GM04504 (cell line): Measurements from ENCODE around the gene NISCH.

Experiments used
- DNase-seq: peaks from one replicate; pipeline ENCODE4 v3.0.0-alpha.2; 2012; ENCODE audit warnings: low read depth

The NISCH gene

DNA sequence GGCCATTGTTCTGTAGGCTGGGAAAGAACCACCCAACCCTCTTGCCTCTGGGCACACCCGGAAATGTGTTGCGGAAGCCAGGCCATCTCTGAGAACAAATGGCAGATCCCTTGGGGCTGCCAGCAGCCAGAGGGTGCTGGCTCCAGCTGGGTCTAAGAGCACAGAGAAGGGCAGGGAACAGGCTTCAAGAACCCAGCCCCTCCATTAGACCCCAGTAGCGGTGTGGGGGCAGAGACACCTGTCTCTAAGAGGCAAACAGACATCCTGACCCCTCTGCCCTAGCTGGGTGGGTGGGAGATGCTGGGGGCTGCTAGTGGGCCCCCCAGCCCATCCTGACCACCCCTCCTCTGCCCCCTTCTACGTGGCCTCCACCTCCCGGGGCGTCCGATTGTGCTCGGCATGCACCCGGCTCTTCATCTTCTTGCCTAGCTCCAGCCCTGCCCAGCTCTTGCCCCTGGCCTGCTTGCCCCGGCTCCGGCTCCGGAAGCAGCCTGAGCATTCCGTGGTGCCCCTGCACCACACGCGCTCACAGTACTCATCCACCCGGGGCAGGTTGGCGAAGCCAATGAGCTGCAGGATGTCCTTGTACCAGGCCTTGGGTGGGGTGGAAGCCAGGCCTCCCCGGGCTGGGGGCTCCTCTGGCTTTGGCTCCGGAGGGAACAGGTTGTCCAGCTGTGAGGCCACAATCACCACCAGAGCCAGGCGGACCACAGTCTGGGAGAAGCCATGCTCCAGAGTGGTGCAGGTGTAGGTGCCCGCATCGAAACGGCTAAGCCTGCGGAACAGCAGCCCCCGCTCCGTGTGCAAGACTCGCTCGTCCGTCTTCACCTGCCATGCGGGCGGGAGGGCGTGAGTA is 19.9 kb upstream of the NISCH start:
- no peak for DNase-seq

DNA sequence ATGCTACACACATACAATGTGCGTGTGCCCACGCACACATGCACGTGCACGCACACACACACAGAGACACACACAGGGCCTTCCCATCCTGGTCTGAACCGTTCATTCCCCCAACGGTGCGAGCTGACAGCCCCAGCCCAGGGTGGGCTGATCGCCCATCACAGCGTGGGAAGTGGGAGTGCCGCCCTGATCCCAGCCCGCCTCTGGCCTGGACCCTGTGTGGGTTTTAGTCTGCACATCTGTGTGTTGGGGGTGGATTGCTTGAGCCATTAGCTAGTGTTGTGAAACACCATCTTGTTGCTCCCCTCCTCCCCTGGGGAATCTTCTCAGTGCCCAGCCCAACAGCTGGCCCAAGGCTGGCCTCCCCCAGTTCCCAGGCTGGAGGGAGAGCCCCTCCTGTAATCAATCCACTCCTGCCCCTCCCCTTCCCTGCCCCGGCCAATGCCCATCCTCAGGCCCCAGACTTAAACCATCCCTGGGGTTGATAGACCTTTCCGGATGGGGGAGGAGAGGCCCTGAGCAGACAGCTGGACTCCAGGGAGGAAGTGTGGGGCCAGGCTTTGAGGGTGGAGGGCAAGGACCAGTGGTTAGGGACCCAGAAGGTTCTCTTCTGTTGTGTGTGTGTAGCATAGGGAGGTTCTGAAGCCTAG is 18.8 kb upstream of the NISCH start:
- peak; percentile 28 for DNase-seq

DNA sequence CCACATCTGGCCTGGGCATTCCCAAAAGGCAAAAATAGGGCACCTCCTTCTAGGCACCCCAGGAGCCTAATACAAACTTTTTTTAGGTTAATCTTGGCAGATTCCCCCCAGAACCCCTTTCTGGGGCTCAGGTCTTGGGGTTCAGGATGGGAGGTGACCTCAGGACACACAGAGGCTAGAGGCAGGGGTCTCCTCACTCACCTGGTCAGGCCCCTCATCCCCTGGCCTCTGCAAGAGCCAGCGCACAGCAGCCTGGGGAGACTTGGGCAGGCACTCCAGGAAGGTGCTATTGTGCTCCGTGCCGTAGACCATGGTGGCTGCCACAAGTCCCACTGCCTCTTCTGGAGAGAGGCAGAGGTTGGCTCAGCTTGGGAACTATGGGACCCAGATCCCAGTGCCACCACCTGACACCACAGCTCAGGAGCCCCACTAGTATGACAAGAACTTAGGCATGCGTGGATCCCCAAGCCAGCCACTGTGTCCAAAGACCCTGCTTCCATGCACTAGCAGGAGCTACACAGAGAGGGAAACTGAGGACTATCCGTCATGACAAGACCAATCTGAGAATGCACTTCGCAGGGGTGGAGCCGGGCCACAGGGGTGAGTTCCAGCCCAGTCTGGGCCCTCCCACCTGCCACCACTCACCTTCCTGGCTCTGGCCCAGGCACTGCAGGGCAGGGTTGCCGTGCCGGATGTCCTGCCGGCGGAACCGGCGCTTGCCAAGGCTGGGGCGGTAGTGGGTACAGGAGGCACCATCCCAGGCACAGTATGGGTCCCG is 17.9 kb upstream of the NISCH start:
- no peak for DNase-seq

DNA sequence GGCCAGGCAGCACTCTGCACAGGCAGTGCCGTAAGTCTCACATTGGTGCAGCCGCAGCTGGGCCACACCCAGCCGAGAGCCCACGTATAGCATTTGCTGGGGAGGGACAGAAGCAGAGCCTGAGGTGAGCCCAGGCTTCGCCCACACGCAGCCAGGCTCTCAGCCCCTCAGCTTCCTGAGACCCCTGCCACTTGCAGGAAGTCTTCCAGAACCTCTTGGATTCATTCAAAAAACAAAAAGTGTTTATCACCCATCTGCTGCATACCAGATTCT is 17.4 kb upstream of the NISCH start:
- no peak for DNase-seq

DNA sequence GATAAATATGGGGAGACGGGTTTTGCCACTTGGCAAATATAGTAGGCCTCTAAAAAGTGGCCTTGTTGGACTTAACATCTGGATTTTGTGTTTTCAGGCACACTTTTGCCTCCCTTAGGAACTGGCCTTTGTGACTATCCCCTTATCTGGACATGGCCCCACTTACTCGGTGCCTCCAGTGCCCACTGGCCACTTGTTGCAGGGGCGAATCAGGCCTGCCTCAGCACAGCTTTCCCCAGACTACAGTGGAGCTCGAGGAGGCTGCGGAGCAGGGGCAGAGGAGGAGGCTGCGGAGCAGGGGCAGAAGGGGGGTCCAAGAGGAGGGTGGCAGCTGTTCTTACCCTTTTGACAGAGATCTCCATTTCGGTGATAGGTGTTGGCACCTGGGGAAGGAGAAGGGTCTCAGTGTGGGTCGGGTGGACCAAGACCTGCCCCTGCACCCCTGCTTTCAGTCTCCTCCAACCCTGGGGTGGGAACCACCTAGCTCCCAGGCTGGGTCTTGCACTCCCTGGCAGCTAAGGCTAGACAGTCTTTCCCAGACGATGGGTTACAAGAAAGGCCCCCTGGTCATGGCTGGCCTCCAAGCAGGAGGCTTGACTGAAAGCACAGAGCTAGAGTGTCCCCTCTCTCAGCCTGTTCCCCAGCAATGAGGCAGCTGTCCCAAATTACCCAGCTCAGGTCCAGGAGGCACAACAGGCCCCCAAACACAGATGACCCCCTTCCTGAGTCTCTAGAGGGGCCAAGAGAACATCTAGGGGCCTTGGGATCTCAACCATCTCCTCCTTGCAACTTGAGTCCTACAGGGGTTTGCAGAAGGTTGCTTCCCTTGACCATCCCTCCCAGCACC is 16.6 kb upstream of the NISCH start:
- DNase-seq: no peak

DNA sequence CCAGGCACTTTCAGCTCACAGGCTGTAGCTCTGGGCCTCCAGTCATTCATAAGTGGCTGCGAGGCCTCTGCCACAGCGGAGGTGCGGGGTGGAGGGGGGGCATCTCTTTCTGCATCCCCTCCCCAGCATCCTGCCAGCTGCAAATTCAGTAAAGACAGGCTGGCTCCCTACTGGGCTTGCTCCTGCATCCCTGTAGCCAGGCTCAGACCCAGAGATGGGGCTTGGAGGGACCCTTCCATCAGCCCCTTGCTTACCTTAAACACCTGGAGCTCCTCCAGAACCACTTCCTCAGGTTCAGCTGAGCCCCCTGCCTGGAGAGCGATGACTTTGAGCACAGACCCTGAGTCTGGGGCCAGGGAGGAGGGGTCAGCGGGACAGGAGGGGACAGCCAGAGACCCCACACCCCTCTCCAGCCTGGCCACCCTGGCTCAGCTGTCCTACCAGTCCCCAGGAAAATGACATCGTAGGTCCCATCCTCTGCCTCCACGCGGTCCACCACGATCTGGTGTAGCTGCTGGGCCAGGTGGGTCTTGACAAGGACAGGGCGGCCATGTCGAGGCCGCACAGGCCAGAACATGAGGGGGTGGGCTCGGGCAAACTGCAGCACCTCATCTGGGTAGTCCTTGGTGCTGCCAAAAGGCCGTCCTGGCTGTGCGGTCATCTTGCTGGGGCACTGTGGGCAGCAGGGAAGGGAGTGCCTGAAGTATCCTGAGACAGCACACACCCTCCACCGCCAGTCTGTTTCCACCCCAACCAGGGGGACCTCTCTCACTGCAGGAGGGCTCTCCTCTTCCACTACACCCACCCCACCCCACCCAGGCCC is 15.8 kb upstream of the NISCH start:
- no peak for DNase-seq

DNA sequence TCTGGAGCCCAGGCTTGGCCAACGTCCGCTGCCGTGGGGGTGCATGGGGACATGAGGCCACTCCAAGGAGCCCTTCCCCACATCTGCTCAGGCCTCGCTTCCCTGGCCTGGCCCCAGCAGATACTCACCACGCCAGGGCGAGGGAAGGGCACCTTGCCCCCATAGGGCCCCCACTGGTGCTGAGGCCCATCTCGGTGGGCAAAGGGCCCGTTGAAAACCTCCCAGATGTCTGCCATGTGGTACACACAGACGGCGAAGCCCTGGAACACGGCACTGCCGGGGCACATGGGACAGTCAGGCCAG is 15.2 kb upstream of the NISCH start:
- DNase-seq: no peak

DNA sequence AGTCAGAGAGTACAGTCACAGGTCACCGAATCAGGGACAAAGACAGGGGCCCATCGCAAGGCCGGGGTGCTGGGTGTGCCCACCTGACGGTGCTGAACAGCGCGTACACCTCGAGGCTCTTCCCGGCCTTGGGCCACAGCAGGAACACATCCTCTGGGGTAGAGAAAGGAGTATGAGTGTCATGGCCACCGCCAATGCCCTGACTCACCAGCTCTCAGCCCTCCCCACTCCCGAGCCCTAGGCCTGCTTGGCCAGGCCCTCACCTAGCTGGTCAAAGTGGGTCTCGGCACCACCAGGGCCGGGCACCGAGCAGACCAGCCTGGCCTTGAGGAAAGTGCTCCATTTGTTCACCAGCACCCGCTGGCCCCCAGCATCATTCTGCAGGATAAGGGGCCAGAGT is 14.7 kb upstream of the NISCH start:
- DNase-seq: no peak

DNA sequence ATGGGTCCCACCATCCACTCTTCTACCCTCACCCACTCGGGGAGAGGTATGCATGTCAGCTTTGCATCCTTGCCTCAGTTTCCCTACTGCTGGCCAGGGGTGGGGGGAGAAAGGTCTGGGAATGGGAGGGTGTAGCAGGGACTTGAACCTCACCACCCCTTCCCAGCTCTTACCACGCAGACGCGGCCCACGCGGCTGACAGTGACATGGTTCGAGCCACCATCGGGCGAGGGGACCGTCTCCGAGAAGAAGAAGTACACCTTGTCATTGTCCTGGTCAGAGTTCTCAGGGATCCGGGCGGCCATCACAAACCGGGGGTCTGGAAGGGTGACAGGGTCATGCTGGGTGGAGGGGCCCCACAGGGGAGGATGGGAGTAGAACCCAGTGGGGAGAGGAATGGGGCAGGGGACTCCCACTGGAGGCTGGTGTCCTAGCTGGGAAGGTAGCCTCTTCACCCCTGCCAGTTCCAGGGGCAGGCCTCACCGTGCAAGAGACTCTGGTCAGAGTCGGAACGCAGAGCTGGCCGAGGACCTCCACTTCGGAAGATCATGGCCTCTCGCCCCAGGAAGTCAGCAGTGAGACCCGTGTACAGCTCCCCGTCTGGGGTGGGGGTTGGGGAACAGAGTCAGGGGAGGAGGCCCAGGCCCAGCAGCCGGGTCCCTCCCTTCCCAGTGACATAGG is 14.2 kb upstream of the NISCH start:
- DNase-seq: no peak

DNA sequence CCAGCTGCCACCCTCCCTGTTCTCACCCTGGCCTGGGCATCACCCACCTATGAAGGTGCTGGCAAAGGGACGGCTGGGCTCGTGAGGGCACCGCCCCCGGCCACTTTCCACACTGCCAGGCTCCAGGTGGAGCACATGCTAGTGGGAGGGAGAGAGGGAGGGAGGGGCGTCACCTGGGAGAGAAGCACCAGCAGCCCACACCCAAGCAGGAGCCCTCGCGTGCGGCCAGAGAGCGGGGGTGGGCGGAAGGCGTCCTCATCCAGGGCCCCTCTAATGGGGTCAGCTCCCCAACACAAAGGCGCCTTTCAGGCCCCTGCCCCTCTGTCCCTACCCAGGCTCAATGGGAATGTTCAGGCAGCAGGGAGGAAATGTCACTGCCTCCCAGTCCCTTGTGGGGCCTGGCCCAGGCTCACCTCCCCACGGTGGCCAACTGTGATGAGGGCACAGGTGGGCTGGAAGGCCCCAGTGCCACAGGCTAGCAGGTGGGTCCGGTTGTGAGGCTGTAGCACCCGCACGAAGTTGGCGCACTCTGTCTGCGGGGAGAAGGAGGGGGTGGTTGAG is 13.6 kb upstream of the NISCH start:
- no peak for DNase-seq

DNA sequence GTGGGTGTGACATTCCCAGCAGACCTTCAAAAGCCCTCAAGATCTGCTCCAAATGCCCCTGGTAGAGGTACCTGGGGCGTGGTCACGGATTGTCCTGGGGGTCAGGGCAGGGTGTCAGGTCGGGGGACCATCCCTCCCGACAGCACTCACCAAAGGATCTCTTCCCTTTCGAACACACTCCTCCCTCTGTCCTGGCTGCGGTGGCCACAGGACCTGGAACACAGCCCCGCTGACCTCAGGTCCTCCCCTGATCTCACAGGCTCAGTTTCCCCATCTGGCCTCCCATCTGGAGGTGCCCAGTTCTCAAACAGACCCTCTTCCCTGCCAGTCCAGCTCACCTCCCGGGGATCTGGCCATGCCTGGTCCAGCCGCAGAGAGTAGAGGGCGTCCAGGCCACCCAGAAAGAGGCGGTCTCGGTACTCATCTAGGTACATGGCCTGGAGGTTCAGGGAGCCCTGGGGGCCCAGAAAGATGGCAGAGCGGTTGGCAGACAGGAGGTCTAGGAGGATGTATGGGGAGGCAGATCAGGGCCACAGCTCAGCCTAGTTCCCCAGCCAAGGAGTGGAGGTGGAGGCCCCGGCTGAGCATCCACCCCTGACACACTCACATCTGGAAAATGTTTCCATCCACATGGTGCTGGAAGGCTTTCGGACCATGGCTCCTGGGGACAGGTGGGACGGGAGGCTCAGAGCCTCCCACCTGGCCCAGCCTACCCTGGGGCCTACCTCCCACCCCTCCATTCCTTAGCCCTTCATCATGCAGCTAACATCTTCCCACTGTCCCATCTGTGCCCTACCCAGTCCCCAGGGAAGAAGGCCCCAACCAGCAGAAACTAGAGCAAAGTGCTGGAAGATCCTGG is 12.8 kb upstream of the NISCH start:
- no peak for DNase-seq

DNA sequence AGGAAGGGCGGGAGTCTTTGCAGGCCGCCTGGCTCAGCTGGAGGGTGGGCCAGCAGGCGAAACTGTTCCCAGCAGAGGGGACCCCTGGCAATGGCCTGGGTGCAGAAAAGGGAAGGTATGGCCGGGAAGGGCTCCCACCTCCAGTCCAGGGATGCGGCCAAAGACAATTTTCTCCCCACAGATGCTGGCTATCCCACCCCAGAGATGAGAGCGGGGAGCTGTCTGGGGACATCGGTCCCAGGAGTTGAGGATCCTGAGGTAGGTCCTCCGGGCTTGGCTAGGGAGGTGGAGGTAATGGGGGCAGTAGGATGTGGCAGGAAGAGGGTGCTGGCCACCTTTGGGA is 12.2 kb upstream of the NISCH start:
- DNase-seq: no peak

DNA sequence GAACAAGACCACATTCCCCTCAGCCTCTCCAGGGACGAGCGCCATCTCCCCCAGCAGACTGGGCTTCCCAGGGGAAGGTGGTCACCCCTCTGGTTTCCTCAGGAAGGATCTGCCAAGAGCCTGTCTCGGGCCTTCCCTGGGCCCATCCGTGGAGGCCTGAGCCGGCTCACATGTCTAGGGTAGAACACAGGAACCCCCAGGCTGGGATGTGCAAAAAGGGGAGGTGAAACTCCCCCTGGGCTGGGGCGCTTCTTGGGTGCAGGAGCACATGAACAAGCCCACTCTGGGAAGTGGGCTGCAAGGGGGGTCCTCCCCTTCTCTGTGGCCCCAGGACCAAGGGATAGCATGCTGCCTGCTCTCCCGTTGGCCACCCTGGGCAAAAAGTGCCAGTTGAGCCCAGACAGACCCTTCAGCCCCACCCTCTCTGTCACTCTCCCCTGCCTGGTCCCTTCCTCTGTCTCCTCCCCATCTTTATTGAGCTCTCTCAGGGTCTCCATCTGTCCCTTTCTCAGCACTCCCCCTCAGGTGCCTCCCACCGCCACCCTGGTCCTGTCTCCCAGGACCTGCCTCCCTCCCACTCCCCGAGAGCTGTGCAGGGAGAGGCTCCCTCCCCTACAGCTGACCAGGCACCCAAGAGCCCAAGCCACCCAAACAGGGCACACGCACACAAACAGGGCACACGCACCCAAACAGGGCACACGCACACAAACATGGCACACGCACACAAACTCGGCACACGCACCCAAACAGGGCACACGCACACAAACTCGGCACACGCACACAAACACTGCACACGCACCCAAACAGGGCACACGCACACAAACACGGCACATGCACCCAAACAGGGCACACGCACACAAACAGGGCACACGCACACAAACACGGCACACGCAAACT is 11.4 kb upstream of the NISCH start:
- no peak for DNase-seq

DNA sequence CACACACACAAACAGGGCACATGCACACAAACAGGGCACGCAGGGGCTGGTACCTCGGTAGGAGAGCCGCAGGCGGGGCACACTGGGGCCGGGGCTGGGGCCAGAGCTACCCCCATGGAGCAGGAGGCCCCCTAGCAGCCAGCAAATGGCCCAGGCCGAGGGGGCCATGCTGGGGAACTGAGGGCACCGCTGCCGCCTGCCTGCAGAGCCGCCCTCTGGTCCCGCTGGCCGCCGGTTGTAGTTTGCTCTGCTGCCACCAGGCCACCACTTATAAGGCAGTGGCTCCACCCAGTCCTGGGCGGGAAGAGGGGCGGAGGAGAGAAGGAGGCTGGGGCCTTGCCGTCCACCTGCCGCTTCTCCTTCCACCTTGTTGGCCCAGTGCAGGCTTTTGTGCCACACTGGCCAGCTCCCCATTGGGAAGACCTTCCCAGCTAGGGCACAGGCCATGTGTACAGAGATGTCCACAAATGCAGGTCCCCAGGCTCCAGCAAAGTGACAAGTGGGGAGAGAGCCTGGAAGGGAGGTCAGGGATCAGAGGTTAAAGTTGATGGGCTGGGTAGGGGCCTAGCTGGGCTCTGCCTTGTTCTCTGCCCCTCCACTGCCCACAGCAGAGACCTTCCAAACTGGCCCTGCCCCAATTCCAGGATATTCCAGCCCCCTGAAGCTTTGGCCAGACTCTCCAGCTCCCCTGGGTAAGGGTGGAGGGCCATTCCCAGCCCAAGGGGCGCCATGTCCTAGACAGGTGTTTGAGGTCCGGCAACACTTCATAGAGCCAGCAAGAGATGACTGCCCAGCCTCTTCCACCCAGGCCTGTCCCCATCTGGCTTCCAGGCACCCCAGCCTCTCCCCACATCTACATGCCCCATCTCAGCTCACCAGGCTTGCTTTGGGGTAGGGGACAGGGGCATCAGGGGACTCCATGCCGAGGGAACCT is 10.3 kb upstream of the NISCH start, which contains the start of gene SEMA3G:
Gene SEMA3G (minus strand): TSS at position 244 of the 934 bp plus-strand sequence. CDS start 76 bp downstream, at position 168.
- DNase-seq: peak; percentile 13

DNA sequence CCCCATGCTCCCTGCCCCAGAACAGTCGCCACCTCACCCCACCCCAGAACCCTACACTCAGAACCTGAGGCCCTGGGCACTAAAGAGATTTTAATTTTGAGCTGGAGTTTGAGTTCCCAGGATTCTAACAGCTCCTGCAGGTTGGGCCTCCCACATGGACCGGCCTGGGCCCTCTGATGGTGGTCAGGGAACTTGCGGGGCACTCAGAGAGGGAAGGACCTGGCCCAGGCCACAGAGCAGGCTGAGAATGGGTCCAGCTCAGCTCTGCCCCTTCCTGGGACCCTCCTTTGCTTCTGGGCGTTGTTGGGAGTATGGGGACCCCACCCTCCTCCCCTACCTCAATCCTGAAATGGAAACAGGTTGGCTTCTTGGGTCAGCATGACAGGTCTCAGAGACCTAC is 9.4 kb upstream of the NISCH start:
- no peak for DNase-seq

DNA sequence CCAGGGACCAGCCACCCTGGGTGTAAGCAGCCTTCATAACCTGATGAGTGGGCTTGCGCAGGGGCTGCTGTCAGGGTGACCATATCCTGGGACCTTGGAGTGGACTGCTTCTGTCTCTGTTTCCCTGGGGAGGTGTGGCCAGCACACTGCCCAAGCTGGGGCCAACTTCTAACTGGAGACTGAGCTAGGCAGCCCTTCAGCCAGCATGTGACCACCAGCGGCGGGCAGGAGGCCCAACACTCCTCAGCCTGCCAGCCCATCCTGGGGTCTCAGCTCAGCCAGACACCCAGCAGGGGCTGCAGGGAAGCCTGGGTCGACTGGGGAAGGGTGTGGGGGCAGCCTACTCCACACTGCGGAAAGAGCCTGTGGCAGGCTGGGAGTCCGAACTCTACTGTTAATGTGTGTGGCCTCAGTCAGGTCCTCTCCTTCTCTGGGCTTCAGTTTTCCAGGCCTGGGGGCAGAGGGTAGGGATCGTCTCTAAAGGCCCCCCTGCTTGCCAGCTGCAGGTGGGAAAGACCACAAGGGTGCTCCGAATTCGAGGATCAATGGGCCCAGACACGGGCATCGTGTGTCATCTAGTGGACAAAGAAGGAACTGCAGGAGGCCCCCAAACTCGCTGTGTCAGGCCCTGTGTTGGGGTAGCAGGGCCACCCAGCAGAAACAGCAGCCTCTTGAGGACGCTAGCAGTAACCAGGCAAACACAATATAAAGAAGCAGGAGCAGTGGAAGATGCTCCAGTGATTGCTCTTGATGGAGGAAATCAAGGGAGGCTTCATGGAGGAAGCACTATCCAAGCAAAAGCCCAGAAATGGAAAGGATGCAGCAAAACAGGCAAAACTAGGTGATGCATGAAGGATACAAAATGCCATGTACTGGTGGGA is 8.5 kb upstream of the NISCH start:
- peak; percentile 17 for DNase-seq
